ENCODE data around the gene PIEZO2. TPM values are rescaled to one million over a fixed set of nuclear protein-coding genes. Genes with fewer than 3 reads are reported as not detected.

Gene PIEZO2
- total RNA-seq, 2 donors from 2014 or later, result not detected

GRCh38 chr18:10775026-10775425 is 374.3 kb downstream of the PIEZO2 start:
- H3K9me3 Mint-ChIP-seq, result peaks cover 3 to 6% of the 10 kb centered on the region in 2 donors
- no peak overlapping the region for H3K27ac Mint-ChIP-seq
- DNase-seq (ENCODE audit: low spot score in 2 of 2), result no peak
- no peaks in the 10 kb centered on the region for H3K36me3 Mint-ChIP-seq
- ATAC-seq, result no peak

GRCh38 chr18:10771053-10771709 is 378.2 kb downstream of the PIEZO2 start:
- Mint-ChIP-seq H3K36me3 (no peaks in the 10 kb centered on the region), H3K27ac (peak overlapping the region in 1 of 2 donors; percentile 74), H3K9me3 (peaks cover 3 to 6% of the 10 kb centered on the region in 2 donors)
- no peak for DNase-seq (ENCODE audit: low spot score in 2 of 2)
- peak in 1 of 2 donors; percentile 79 for ATAC-seq

GRCh38 chr18:10770264-10770663 is 379.1 kb downstream of the PIEZO2 start:
- Mint-ChIP-seq H3K9me3 (peaks cover 3 to 6% of the 10 kb centered on the region in 2 donors), H3K27ac (no peak overlapping the region), H3K36me3 (no peaks in the 10 kb centered on the region)
- DNase-seq (ENCODE audit: low spot score in 2 of 2) (no peak), ATAC-seq (no peak)

GRCh38 chr18:10768221-10768620 is 381.1 kb downstream of the PIEZO2 start:
- DNase-seq (ENCODE audit: low spot score in 2 of 2), result no peak
- Mint-ChIP-seq H3K27ac (no peak overlapping the region), H3K9me3 (peaks cover 3 to 6% of the 10 kb centered on the region in 2 donors), H3K36me3 (no peaks in the 10 kb centered on the region)
- no peak for ATAC-seq

GRCh38 chr18:10767658-10768057 is 381.7 kb downstream of the PIEZO2 start:
- H3K36me3 Mint-ChIP-seq, result no peaks in the 10 kb centered on the region
- DNase-seq (ENCODE audit: low spot score in 2 of 2), result no peak
- peaks cover 3 to 6% of the 10 kb centered on the region in 2 donors for H3K9me3 Mint-ChIP-seq
- no peak overlapping the region for H3K27ac Mint-ChIP-seq
- ATAC-seq, result no peak

- Mint-ChIP-seq H3K9me3 (no peaks in the 10 kb centered on the region), H3K36me3 (no peaks in the 10 kb centered on the region), H3K27ac (no peak overlapping the region)
- DNase-seq (ENCODE audit: low spot score in 2 of 2) (no peak), ATAC-seq (no peak)
Observed at GRCh38 chr18:10760986-10761385, 388.4 kb downstream of the PIEZO2 start.

GRCh38 chr18:10759241-10759640 is 390.1 kb downstream of the PIEZO2 start:
- Mint-ChIP-seq H3K27ac (no peak overlapping the region), H3K36me3 (no peaks in the 10 kb centered on the region), H3K9me3 (no peaks in the 10 kb centered on the region)
- ATAC-seq, result no peak
- DNase-seq (ENCODE audit: low spot score in 2 of 2), result no peak

GRCh38 chr18:10757946-10758345 is 391.4 kb downstream of the PIEZO2 start:
- Mint-ChIP-seq H3K9me3 (no peaks in the 10 kb centered on the region), H3K36me3 (no peaks in the 10 kb centered on the region), H3K27ac (no peak overlapping the region)
- DNase-seq (ENCODE audit: low spot score in 2 of 2) (no peak), ATAC-seq (no peak)

- Mint-ChIP-seq H3K9me3 (no peaks in the 10 kb centered on the region), H3K36me3 (no peaks in the 10 kb centered on the region), H3K27ac (no peak overlapping the region)
- no peak for ATAC-seq
- DNase-seq (ENCODE audit: low spot score in 2 of 2), result no peak
Observed at GRCh38 chr18:10757349-10757748, 392.0 kb downstream of the PIEZO2 start.

GRCh38 chr18:10755855-10756254 is 393.5 kb downstream of the PIEZO2 start:
- H3K27ac Mint-ChIP-seq, result no peak overlapping the region
- DNase-seq (ENCODE audit: low spot score in 2 of 2) (no peak), ATAC-seq (no peak)
- H3K9me3 Mint-ChIP-seq, result no peaks in the 10 kb centered on the region
- H3K36me3 Mint-ChIP-seq, result no peaks in the 10 kb centered on the region

GRCh38 chr18:10754128-10754527 is 395.2 kb downstream of the PIEZO2 start:
- no peak overlapping the region for H3K27ac Mint-ChIP-seq
- H3K36me3 Mint-ChIP-seq, result no peaks in the 10 kb centered on the region
- DNase-seq (ENCODE audit: low spot score in 2 of 2), result no peak
- no peak for ATAC-seq
- no peaks in the 10 kb centered on the region for H3K9me3 Mint-ChIP-seq

- DNase-seq (ENCODE audit: low spot score in 2 of 2) (no peak), ATAC-seq (no peak)
- H3K9me3 Mint-ChIP-seq, result no peaks in the 10 kb centered on the region
- H3K36me3 Mint-ChIP-seq, result no peaks in the 10 kb centered on the region
- no peak overlapping the region for H3K27ac Mint-ChIP-seq
Observed at GRCh38 chr18:10752382-10752781, 397.0 kb downstream of the PIEZO2 start.

GRCh38 chr18:10751653-10752052 is 397.7 kb downstream of the PIEZO2 start:
- Mint-ChIP-seq H3K9me3 (no peaks in the 10 kb centered on the region), H3K36me3 (no peaks in the 10 kb centered on the region), H3K27ac (no peak overlapping the region)
- no peak for ATAC-seq
- DNase-seq (ENCODE audit: low spot score in 2 of 2), result no peak

GRCh38 chr18:10750191-10751035 is 399.0 kb downstream of the PIEZO2 start:
- Mint-ChIP-seq H3K9me3 (no peaks in the 10 kb centered on the region), H3K27ac (no peak overlapping the region), H3K36me3 (no peaks in the 10 kb centered on the region)
- ATAC-seq, result no peak
- DNase-seq (ENCODE audit: low spot score in 2 of 2), result no peak

- ATAC-seq (no peak), DNase-seq (ENCODE audit: low spot score in 2 of 2) (no peak)
- Mint-ChIP-seq H3K27ac (no peak overlapping the region), H3K9me3 (no peaks in the 10 kb centered on the region), H3K36me3 (no peaks in the 10 kb centered on the region)
Observed at GRCh38 chr18:10748641-10749040, 400.7 kb downstream of the PIEZO2 start.

- DNase-seq (ENCODE audit: low spot score in 2 of 2), result no peak
- no peaks in the 10 kb centered on the region for H3K9me3 Mint-ChIP-seq
- no peak overlapping the region for H3K27ac Mint-ChIP-seq
- ATAC-seq, result no peak
- H3K36me3 Mint-ChIP-seq, result no peaks in the 10 kb centered on the region
Observed at GRCh38 chr18:10745971-10746370, 403.4 kb downstream of the PIEZO2 start.

- Mint-ChIP-seq H3K36me3 (no peaks in the 10 kb centered on the region), H3K9me3 (no peaks in the 10 kb centered on the region), H3K27ac (no peak overlapping the region)
- no peak for ATAC-seq
- DNase-seq (ENCODE audit: low spot score in 2 of 2), result no peak
Observed at GRCh38 chr18:10745219-10745618, 404.1 kb downstream of the PIEZO2 start.

- DNase-seq (ENCODE audit: low spot score in 2 of 2), result no peak
Observed at GRCh38 chr18:10743766-10744165, 405.6 kb downstream of the PIEZO2 start.

More at GRCh38 chr18:10743766-10744165, 405.6 kb downstream of the PIEZO2 start:
- H3K27ac Mint-ChIP-seq, result no peak overlapping the region
- ATAC-seq, result no peak
- H3K36me3 Mint-ChIP-seq, result no peaks in the 10 kb centered on the region
- H3K9me3 Mint-ChIP-seq, result no peaks in the 10 kb centered on the region

Measured in activated naive CD4-positive, alpha-beta T cell treated with anti-CD3 and anti-CD28 coated beads, Interleukin-2, amount 50 U/mL, for 72 hours (primary cell).